HG03354 (cell line): ENCODE results near the gene ELMOD1.

Source experiments
- ATAC-seq: cut with Tn5 transposase; IDR thresholded peaks from one replicate; pipeline ENCODE4 v1.9.1; 2021; ENCODE audit warnings: mild to moderate bottlenecking; ENCODE audit not compliant: unreplicated experiment, poor library complexity, severe bottlenecking

The ELMOD1 gene

DNA sequence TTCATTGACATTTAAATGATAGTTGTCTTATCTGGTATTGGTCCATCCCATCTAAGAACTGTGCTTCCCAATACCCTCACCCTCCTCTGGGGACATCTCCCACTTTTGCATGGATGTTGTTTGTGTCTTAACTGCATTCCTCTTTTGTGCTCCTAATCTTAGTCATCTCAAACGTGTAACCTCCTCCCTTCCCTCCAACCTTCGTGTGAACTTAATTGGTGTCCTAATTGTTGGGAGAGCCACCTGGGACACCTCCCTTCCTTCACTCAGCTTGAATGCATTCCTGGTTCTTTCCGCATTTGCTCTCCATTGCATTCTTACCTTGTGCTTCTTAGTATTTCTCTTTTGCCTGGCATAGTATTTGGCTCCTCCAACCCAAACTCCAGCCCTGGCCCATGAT lies 9.8 kb upstream of the ELMOD1 start:
- ATAC-seq = no peak

DNA sequence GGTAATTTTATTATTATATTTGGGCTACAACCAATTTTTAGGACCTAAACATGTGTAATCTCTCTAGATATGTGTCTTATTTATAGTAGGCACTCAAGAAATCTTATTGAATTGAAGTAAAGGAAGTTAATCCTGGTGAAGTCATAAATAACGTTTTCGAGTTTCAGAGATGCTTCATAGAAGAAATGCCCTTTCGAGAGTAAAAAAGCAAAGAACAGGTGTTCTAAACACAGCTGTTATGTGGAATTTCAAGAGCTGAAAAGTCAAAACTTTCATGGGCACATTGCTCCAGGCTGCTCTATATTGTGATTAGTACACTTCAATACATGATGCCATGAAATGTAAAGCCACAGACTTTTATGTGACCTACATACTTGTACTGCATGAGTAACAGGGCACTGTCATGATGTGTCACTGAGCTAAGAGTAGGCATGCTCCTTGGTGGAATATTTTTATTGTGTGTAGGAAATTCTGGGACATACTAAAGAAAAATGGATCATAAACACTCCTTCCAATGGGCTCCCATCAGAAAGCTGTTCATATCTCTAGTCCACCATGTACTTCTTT lies 7.2 kb upstream of the ELMOD1 start:
- no peak for ATAC-seq

DNA sequence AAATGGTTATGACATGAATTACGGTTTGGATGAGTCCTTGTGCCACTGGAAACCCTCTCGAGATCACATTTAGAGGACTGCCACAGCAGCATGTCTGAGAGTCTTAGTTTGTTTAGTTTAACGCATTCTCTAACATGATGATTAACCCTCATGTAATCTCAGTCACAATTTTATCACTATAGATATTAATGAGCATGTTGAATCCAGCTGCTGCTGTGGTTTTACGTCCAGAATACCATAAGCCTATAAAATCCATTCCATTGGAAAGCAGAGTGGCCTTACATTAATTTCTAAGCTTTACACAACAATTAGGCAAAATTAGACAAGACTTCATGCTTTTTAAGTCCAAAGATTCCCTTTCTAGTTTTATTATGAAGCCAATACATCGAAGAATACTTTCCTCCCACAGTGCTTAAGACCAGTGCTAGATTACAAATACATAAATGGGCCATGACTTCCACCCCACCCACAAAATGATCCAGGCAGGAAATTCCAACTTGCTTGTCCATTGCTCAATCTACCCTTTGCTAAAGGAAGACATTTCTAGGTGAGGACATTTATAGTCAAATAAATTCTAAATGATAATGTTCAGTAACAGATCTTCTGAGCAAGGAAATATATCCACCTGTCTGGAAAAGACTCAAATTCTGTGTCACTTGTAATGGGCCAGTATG lies 3.5 kb upstream of the ELMOD1 start:
- ATAC-seq = no peak

DNA sequence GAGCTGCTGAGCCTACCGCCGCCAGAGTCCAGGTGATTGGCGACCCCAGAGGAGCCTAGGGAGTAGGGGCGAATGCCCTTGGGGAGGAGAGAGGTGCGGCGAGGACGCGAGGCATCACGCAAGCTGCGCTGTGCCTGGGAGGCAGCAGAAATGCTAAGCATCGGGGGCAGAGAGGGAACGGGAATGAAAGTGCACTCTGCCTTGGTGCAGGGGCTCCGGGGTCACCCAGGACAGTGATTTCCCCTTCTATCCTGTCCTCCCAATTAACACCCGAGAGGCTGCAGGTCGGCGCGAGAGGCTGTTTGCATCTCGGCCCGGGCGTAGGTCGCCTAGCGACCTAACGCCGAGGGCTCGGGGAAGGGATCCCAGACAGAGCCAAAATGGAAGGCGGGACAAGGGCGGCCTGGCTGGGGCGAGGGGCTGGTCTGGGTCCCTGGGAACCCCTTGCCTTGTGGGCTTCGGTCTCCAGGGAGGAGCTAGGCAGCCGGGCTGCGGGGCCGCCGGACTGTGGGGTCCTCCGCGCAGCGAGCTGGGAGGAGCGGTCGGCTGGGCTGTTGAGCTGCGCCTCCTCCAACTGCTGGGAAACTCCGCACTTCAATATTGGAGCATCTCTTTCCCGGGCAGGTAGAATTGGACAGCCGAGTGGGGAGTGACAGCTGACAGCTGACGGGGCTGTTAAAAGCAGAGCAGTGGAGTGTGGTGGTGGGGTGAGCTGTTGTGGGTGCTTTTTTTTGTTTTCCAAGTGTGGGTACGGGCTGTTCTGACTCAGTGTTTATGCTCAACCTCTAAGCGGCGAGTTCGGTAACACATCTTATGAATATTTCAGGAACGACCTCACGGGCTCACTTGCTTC lies 657 bp downstream of the ELMOD1 start:
- ATAC-seq = peak; percentile 44

DNA sequence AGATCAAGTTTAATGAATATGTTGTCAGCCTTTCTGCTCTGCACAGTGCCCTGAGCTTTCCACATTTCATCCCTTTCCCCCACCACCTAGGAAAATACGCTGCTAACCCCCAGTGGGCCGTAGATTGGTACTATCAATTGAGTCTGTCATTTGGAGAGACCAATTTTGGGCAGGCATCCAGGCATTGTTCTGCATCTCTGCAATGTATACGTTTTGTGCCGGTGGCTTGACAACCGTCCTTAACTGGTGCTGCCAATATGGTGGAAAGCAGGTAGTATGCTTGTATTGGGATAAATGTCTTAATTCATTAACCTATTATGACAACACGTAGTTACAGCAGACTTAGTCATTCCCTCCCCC lies 1.3 kb downstream of the ELMOD1 start:
- no peak for ATAC-seq

DNA sequence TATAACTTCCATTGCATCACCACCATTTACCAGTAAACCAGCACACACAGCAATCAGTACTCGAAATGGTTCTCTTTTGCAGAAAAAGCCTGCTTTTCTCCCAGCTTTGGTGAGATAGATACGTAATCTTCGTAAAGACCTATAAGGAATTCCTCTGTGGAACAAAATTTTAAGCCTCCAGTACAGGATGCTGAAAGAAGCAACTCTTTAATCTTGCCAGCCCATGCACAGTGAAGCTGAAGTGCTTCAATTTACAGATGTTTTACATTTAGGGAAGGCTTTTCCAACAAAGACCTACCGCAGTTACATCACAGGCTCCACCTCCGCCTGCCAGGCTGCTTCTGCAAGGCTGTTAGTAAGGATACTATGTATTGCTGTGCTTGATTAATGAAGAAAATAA lies 1.9 kb downstream of the ELMOD1 start:
- ATAC-seq = no peak

DNA sequence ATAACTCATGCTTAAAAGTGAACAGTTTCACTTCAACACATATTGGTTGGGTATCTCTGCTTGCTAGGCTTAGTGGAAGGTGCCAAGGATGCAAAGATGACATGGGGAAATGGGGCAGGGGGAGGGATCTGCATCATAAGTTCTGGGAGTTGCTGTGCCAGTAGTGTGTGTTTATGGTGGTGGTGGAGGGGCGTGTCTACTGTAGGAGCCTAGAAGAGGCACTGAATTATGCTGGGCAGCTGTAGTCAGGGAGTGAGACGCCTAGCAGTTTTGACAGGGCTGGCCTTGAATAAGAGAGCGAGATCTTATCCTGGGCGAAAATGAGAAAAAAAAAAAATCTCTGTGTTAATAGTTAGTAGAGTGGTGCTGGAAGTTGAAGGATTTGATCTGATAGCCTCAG lies 3.0 kb downstream of the ELMOD1 start:
- ATAC-seq = no peak

DNA sequence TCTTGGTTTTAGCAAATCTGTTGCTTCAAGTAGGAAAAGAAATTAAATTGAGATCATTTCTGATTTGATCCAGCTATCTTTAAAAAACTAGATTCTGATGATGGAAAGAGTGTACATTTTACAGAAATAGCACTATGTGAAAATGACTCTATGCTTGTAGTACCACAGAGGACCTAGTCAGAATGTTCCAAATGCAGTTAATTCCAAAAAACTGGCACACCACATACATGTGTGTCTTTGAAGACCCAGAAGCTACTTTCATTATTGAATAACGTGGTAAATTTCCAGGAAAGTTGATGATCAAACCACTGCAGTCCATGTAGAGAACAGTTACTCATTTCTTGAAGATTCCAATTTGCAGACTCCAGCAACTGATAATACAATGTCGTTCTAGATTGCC lies 3.8 kb downstream of the ELMOD1 start:
- no peak for ATAC-seq

DNA sequence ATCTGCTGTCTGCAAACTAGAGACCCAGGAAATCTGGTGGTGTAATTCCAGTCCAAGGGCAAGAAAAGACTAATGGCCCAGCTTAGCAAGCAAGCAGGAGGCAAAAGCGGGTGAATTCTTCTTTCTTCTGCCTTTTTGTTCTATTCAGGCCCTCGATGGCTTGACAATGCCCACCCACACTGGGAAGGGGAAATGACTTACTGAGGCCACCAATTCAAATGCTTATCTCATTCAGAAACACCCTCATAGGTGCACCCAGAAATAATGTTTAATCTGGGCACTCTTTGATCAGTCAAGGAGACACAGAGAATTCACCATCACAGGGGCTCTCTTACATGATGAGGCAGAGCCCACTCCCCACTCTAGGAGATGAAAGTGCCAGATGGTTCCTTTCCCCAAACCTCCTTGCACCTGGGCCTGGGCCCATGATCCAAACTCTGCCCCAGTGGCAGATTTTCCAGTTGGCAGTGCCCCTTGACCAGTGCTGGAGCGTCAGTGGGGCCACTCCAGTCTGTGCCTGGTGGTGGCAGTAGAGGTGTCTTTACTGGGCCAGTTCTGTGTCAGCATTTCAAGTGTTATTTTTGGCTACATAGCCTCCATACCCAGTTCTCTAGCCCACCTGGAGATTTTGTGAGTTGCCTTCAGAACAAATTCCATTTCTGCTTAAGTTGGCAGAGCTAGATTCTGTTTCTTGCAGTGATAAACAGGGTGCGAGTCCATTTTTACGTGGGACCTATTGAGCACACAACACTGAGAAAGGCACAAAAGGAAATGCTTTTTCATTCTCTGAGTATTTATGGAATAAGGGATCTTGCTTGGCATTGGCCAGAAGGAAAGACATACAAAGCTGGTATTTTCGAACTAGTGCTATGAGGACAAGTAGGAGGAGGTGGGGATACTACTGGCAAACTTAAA lies 7.5 kb downstream of the ELMOD1 start:
- peak; percentile 87 for ATAC-seq

DNA sequence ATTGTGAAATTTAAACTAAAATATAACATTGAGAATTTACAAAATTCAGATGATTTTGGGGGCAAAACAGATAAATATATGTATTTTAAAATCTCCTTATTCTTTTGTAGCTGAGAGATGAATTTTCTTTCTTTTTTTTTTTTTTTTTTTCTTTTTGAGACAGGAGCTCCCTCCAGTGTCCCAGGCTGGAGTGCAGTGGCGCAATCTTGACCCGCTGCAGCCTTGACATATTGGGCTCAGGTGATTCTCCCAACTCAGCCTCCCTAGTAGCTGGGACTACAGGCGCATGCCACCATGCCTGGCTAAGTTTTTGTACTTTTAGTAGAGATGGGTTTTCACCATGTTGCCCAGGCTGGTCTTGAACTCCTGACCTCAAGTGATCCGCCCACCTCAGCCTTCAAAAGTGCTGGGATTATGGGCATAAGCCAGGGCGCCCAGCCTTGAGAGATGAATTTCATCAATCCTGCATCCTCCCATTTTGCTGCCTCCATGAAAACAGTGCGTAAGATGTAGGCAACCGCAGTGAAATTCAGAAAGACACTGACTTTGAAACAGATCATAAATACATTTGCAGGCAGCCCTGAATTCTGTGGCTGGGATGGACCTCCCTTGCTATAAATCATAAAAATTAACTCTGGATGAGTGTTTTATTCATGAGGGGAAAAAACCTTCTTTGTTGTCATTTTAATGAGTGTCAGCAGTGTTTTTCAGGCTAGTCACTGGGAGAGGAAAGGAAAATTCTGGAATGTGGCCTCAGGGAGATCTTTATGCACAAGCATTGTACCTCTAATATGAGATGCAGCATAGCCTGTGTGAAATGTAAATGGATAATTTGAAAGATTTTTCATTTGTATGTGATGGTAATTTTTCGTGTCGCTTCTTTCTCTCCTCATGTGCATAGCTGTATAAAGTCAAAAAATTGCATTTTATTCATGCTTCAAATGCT lies 14.4 kb downstream of the ELMOD1 start:
- no peak for ATAC-seq

DNA sequence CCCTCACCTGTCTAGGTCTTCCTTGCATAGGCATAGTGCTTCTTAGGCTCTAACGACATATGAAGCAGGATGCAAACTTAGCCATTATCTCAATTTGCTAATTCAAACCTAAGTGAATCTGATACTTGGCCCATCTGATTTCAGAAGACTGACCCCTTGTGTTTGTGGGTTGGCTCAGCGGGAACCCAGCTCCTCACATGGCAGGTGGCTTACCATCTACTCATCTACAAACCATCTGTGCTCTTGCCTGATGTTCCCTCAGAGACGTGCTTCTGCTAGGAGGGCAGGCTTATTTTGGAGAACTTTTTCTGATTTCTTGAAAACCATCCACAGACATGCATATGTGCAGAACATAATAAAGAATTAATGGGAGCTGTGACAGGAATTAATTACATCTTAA lies 15.2 kb downstream of the ELMOD1 start:
- no peak for ATAC-seq

DNA sequence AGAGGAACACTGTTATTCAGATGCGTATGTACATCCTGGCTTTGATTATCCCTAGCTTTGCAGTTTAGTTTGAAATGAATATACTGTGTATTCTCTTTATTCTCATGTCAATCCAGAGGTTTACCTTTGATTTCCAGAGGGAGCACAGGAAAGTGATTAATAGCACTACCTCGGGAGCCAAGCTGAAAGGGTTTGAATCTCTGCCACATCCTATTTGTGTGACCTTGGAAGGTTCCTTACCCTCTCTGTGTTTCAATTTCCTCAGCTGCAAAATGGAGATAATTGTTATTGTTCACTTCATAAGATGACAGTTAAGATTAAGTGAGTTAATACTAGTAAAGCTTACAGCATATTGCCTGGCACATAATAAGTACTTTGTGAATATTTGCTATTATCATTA lies 17.9 kb downstream of the ELMOD1 start:
- ATAC-seq = no peak

DNA sequence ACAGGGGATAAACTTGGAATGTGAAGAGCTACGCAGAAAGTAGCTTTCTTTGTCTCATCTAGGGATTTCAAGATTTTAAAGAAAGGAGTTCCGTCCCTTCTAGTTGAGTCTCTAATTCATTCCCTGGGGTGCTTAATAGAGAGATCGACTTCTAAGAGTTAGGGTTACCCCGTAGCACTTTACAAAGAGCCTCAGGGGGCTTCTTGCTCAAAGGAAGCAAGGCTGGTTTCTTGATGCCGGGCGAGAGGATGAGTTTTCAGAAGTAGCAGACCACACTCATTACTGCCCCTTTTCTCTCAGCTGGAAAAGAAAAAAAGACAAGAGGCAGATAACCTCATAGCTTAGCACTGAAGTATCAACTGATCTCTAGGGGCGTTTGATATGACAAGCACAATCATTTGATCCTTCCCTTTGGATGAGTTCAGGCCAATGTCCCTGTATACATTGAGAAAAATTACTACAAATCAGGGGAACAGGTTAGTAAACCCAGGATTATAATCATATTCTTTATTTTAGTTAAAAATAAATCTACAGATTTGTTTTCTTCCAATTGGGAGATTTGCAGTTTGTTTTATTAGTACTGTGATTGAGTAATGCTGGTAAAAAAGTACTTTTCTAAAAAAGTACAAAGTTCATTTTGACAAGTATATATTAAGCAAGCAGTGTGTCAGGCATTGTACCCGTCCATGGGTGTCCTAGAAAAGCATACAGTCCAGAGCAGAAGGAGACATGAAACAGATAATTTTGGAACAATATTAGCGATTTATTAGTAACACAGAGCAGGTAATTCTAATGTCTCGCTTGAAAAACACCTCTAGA lies 18.7 kb downstream of the ELMOD1 start:
- ATAC-seq = no peak

DNA sequence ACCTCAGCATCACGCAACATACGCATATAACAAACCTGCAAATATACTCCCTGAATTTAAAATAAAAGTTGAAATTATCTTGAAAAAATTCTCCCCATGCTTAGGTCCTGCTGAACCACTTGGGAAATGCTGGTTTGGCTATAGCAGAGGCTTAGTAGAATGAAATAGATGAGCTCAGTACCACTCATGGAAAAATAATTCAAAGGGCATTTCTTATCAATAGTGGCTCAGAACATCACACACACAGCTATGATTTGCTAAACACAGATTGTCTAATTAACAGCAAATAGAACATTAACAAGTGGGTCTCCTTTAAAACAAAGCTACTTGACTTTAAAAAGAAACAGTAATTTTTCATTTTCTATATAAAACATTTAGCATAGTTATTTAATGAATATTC lies 21.5 kb downstream of the ELMOD1 start:
- ATAC-seq = no peak

DNA sequence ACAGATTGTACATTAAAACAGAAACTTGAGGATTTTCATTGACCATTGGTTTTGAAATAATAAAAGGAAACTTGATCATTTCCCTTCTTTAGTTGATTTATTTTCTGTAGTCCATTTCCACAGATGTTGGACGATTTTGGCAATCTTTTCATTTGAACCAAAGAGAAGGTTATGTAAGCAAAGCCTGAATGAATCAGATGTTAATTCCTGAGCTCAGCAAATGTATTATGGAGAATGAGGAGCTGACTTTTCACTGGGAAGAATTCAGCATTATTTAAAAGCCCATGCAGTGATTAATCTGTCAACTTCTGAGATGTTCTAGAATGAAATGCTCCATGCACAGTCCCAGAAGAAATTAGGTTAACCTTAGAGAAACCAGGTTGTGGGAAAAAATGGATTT lies 29.0 kb downstream of the ELMOD1 start:
- no peak for ATAC-seq

DNA sequence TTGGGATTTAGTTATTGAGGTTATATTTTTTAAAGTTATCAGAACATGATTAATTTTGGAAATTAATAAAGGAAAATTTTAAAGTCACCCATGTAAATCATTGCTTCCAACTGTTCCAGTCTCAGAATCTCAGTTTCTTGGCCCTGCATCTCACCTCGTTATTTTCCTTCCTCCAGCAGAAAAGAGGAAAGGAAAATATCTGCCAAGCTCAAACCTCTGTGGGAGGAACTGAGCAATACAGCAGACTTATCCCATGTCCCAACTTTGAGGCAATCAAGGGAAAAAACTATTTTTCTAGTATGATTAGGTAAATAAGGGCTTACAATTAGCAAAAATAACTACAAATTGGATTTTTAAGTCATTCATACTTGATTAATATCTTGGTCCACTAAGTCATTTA lies 30.1 kb downstream of the ELMOD1 start:
- no peak for ATAC-seq

DNA sequence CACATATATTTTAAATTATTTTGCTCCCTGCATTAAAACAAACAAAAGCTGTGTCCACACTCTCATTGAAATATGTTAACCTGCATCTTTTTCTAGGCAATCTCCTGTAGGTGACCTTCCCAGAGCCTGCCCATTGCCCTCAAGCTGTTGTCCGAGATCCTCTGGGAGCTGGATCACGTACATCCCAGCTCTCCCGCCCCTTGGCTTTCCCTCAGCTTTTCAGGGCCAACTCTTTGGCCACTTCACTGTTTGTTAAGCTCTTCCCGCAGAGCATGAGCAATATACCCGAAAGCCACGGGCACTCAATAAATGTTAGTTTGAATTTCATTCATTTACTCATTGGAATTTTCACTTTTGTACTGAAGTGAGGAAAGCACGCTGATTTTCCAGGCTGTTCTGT lies 32.2 kb downstream of the ELMOD1 start:
- no peak for ATAC-seq

DNA sequence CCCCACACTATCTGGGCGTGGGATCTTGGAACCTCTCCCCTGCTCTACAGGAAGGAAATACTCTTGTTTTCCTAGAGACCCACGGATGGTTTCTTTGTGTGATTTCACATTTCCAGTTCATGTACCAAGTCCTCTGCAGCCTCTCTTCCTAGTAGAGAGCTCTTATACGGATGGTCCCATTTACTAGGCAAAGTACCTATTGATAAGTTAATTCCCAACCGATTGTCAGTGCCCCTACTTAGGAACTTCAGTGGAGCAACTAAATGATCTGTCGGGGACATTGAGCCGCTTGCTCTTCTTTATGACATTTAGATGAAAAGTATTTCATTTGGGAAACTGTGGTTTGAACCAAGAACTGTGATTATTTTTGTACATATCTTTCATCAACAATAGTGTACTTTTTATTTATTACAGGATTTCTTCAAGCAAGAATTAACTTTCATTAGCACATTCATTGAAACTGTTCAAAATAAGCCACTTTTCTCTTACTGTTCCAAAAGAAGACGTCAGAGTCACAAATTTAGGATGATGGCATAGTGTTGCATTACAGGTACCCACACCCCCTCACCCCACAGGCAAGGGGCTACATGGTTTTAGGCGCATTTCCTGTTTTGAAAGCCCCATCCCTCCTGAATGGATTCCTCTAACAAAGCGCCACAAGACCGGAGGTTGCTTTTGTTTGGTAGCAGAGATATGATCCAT lies 34.2 kb downstream of the ELMOD1 start:
- no peak for ATAC-seq
